Measurements from ENCODE around the gene JMJD4.

JMJD4 gene, protein sequence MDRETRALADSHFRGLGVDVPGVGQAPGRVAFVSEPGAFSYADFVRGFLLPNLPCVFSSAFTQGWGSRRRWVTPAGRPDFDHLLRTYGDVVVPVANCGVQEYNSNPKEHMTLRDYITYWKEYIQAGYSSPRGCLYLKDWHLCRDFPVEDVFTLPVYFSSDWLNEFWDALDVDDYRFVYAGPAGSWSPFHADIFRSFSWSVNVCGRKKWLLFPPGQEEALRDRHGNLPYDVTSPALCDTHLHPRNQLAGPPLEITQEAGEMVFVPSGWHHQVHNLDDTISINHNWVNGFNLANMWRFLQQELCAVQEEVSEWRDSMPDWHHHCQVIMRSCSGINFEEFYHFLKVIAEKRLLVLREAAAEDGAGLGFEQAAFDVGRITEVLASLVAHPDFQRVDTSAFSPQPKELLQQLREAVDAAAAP

GRCh38 chr1:227734856-227735538, at the start of gene JMJD4, which contains the start of gene SNAP47:
TSS of gene JMJD4 (minus strand) at chr1:227735302. CDS start at chr1:227735273, 29 bp downstream.
TSS of gene SNAP47 (plus strand) at chr1:227735435. CDS start at chr1:227747737, 12,302 bp downstream.
- H3K4me3 ChIP-seq (ENCODE audit: low read depth, low read length) = peak within 1 kb of the TSS; percentile 85
- no peak for TF ChIP-seq CTCF (IDR thresholded peaks at IDR 0.05; ENCODE audit: borderline replicate concordance, insufficient read depth, low read depth, low read length)

- TF ChIP-seq CTCF (IDR thresholded peaks at IDR 0.05; ENCODE audit: borderline replicate concordance, insufficient read depth, low read depth, low read length) = no peak
These were observed 47.1 kb upstream of the JMJD4 start for GRCh38 chr1:227782226-227782625.

DNA sequence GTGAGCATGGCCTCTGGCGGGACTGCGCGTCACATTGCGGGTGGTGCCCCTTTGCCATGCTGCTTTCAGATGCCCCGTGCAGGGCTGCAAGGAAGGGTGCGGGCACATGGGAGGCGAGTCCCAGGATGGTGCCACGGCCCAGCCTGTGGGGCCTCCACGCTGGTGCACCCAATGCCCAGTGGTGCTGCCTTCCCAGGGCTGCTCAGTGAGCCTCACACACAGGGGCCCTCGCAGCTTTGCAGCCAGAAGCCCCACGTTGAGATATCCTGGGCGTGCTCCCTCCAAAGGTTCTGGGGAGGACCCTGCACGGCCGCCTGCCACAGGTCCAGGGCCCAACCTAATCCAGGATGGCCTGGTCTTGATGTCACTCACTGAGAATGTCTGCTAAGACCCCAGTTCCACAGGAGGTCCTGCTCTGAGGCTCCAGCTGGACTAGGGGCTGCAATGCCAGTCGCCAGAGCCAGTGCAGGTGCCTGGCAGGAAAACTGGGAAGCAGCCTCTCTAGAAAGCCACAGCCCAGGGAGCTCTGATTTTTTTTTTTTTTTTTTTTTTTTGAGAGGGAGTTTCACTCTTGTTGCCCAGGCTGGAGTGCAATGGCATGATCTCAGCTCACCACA, 46.3 kb upstream of the JMJD4 start:
- no peak for TF ChIP-seq CTCF (IDR thresholded peaks at IDR 0.05; ENCODE audit: borderline replicate concordance, insufficient read depth, low read depth, low read length)
- no peak overlapping the region for H3K4me3 ChIP-seq (ENCODE audit: low read depth, low read length)

More at GRCh38 chr1:227782226-227782625, 47.1 kb upstream of the JMJD4 start:
- H3K4me3 ChIP-seq (ENCODE audit: low read depth, low read length) = no peak overlapping the region

DNA sequence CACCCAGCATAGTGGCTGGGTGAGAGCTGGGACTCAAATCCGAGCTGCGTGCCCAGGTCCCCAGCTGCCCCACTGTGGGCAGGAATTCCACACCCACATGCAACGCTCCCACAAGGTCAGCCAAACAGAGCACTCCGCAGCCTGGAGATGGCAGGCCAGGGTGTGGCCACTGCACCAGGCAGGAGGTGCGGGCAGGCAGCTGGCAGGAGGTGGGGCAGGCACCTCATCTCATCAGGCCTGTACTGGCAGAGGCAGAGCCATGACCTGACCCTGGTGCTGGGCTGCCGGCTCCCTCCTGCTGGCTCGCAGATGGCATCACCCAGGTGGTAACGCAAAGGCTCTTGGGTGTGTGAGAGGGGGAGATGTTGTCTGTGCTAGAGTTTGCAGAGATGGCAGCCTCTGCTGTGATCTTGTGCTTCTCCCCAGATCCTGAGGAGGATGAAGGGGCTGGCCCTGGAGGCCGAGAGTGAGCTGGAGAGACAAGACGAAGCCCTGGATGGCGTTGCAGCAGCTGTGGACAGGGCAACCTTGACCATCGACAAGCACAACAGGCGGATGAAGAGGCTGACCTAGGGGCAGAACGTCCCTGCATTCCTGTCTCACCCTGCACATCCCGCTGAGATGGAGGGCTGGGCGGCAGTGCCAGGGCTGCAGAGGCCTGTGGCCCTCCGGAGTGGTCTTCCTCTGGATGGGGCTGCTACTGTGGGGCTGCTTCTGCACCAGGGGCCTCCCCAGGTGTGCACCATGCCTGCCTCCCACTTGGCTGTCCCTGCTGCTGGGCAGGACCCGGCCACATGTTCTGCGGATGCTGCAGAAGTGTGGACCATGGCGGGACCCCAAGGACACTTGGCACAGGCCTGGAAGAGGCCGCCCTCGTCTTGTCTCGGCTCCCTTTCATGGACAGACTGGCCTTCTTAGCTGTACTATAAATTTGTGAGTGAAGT, 45.3 kb upstream of the JMJD4 start:
- TF ChIP-seq CTCF (IDR thresholded peaks at IDR 0.05; ENCODE audit: borderline replicate concordance, insufficient read depth, low read depth, low read length) = no peak

DNA sequence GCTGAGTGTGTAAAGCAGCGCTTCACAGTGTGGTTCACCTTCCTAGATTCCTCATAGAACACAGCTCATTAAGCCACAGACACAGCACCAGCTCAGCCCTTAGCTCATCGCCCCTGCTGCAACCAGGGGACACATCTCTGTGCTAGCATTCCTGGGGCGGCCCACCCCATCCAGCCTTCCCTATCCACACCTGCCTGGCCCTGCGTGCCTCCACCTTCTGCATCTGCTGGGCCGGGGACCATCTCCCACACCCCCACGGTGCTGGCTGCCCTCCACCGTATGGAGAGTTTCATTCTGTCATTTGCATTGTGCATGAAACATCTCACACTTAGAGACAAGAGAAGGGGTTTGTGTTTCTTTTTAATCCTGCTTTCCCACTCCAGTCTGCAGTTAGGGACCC, 44.6 kb upstream of the JMJD4 start:
- no peak overlapping the region for H3K4me3 ChIP-seq (ENCODE audit: low read depth, low read length)

More for the DNA sequence above, 45.3 kb upstream of the JMJD4 start:
- no peak overlapping the region for H3K4me3 ChIP-seq (ENCODE audit: low read depth, low read length)

More for the DNA sequence above, 44.6 kb upstream of the JMJD4 start:
- no peak for TF ChIP-seq CTCF (IDR thresholded peaks at IDR 0.05; ENCODE audit: borderline replicate concordance, insufficient read depth, low read depth, low read length)
